ENCODE measurements around the gene GLRA1. TPM values are rescaled to one million over a fixed set of nuclear protein-coding genes. Genes with fewer than 3 reads are reported as not detected.

GLRA1 gene
- total RNA-seq, 1 experiment from 2014 or later: not detected

- no peak overlapping the region for H3K27ac ChIP-seq (ENCODE audit: low read depth, low read length)
- H3K4me1 ChIP-seq (ENCODE audit: control insufficient read depth in 1 of 2, insufficient read depth in 2 of 2, low read length in 2 of 2): no peaks in the 10 kb centered on the region
- TF ChIP-seq ZFX (IDR thresholded peaks at IDR 0.05) (no peak), ZNF274 (IDR thresholded peaks at IDR 0.05; ENCODE audit: low read depth, low read length) (no peak), ZBTB33 (IDR thresholded peaks at IDR 0.05; ENCODE audit: extremely low read depth, insufficient replicate concordance, low read length) (no peak), SIN3A (IDR thresholded peaks at IDR 0.05; ENCODE audit: low read depth) (no peak), RAD21 (IDR thresholded peaks at IDR 0.05; ENCODE audit: low read depth) (no peak), SP1 (IDR thresholded peaks at IDR 0.05; ENCODE audit: low read depth) (no peak), JUND (IDR thresholded peaks at IDR 0.05) (no peak), MAX (IDR thresholded peaks at IDR 0.05) (no peak), TCF7L2 (IDR thresholded peaks at IDR 0.05; ENCODE audit: borderline replicate concordance, extremely low read depth, insufficient read depth, insufficient read length) (no peak), SRF (IDR thresholded peaks at IDR 0.05; ENCODE audit: low read depth) (no peak), EGR1 (IDR thresholded peaks at IDR 0.05; ENCODE audit: low read depth) (no peak), FOSL1 (IDR thresholded peaks at IDR 0.05; ENCODE audit: low read depth) (no peak), ELF1 (IDR thresholded peaks at IDR 0.05; ENCODE audit: borderline replicate concordance, low read depth) (no peak), POLR2A (IDR thresholded peaks at IDR 0.05; ENCODE audit: borderline replicate concordance, extremely low read depth, insufficient read depth, insufficient read length) (no peak)
- no peak overlapping the region for H2AFZ ChIP-seq (ENCODE audit: low read depth, low read length, poor library complexity, severe bottlenecking)
- H4K20me1 ChIP-seq (ENCODE audit: insufficient read depth): no peaks in the 10 kb centered on the region
- H3K79me2 ChIP-seq (ENCODE audit: insufficient read depth, low read length): no peaks in the 10 kb centered on the region
- H3K4me3 ChIP-seq (replicated peaks in 1 of 2; ENCODE audit: low read depth in 1 of 2, low read length in 2 of 2): no peak overlapping the region
- H3K4me2 ChIP-seq (ENCODE audit: low read length): no peak overlapping the region
- no peaks in the 10 kb centered on the region for H3K9me2 ChIP-seq (ENCODE audit: insufficient read depth)
- H3K27me3 ChIP-seq (ENCODE audit: insufficient read depth, low read length): peaks cover 5% of the 10 kb centered on the region
- intact Hi-C loops (cut with micrococcal nuclease): no loop called here
- ATAC-seq: no peak
- POLR2A ChIA-PET: no interaction called here
- DNase-seq (ENCODE audit: low read depth, low spot score): no peak
- no peaks in the 10 kb centered on the region for H3K36me3 ChIP-seq (ENCODE audit: control insufficient read depth in 1 of 2, insufficient read depth in 2 of 2, low read length in 2 of 2)
- BruUV-seq (replicated peaks): no TSS peak
- no peaks in the 10 kb centered on the region for H3K9me3 ChIP-seq (ENCODE audit: control insufficient read depth in 1 of 2, insufficient read depth in 1 of 2, low read depth in 1 of 2, low read length in 2 of 2)
- CTCF ChIA-PET: no interaction called here
- H3K9ac ChIP-seq (ENCODE audit: low read length): no peak overlapping the region
- RAD21 ChIA-PET (ENCODE audit: low non-redundant PET in 1 of 2, low total read pairs in 2 of 2, uncharacterized antibody in 2 of 2, unreplicated experiment in 2 of 2): no interaction called here
These were observed 61.1 kb downstream of the GLRA1 start for GRCh38 chr5:151863566-151863965.
